Natural killer cell (primary cell): ENCODE data around the gene VWA2. TPM values are rescaled to one million over a fixed set of nuclear protein-coding genes. Genes with fewer than 3 reads are reported as not detected.

Experiments
- ATAC-seq, 3 donors: fragments of 150-1000 bp in 2 of 3; fragments of 200-7000 bp in 1 of 3; cut with Tn5 transposase; 1 replicate in 1 of 3; 2 replicates in 2 of 3; pipeline ENCODE4 v1.10.0; 2021; ENCODE audit warnings: mild to moderate bottlenecking in 2 of 3, moderate library complexity in 2 of 3
- DNase-seq, 2 donors: peaks; one replicate each; pipeline versions ENCODE4 v3.0.0 to v3.0.0-alpha.2; 2013 to 2021; ENCODE audit warnings: mixed read lengths in 1 of 2
- H3K27ac ChIP-seq: one replicate; pipeline ENCODE4 v1.5.1; 2013; ENCODE audit warnings: mild to moderate bottlenecking, low read length
- H3K27me3 ChIP-seq: one replicate; pipeline ENCODE4 v1.6.1; 2013; ENCODE audit warnings: low read length; ENCODE audit not compliant: control insufficient read depth, insufficient read depth
- H3K36me3 ChIP-seq: one replicate; pipeline ENCODE4 v1.6.1; 2013; ENCODE audit warnings: low read length; ENCODE audit not compliant: control insufficient read depth, insufficient read depth
- H3K4me1 ChIP-seq: one replicate; pipeline ENCODE4 v1.6.1; 2013; ENCODE audit warnings: low read length; ENCODE audit not compliant: control insufficient read depth, insufficient read depth
- H3K4me3 ChIP-seq: one replicate; pipeline ENCODE4 v1.5.1; 2013; ENCODE audit warnings: low read length
- H3K9me3 ChIP-seq: one replicate; pipeline ENCODE4 v1.6.1; 2013; ENCODE audit warnings: low read length; ENCODE audit not compliant: control insufficient read depth, insufficient read depth
- H3K27ac Mint-ChIP-seq, 2 donors: one replicate each; pipeline ENCODE4 v1.8.0; 2022; ENCODE audit warnings: mild to moderate bottlenecking in 2 of 2, mixed read lengths in 2 of 2, moderate library complexity in 1 of 2
- H3K27me3 Mint-ChIP-seq, 2 donors: one replicate each; pipeline ENCODE4 v1.8.0; 2022; ENCODE audit warnings: low read depth in 2 of 2, mixed read lengths in 2 of 2
- H3K36me3 Mint-ChIP-seq: one replicate; pipeline ENCODE4 v1.8.0; 2022; ENCODE audit warnings: mixed read lengths
- H3K4me1 Mint-ChIP-seq, 2 donors: one replicate each; pipeline ENCODE4 v1.8.0; 2022; ENCODE audit warnings: mixed read lengths in 2 of 2
- H3K4me3 Mint-ChIP-seq: one replicate; pipeline ENCODE4 v1.8.0; 2022; ENCODE audit warnings: mild to moderate bottlenecking, moderate library complexity, mixed read lengths
- H3K9me3 Mint-ChIP-seq, 2 donors: one replicate each; pipeline ENCODE4 v1.8.0; 2022; ENCODE audit warnings: mixed read lengths in 2 of 2
- WGBS: methylation state at CpG from one replicate; pipeline ENCODE4 v1.1.7; 2013; ENCODE audit warnings: missing lambda C conversion rate; ENCODE audit not compliant: insufficient coverage; 5-methylcytosine and 5-hydroxymethylcytosine counted together
- intact Hi-C: fragments of 100-400 bp; cut with micrococcal nuclease; formaldehyde crosslinking; loops from one replicate; pipeline ENCODE4 v1.14.2; 2022
- total RNA-seq, 4 donors: library from RNA; stranded (reverse); fragments of 120-200 nt in 1 of 4; gene quantifications; one replicate each; pipeline versions ENCODE4 v1.2.3 to v1.2.4, GENCODE V29; 2013 to 2022
- TF ChIP-seq, protein P1 (sequence below): fragments of 200-600 bp; IDR thresholded peaks from one replicate; pipeline ENCODE4 v1.8.0; 2022; ENCODE audit warnings: antibody characterized with exemption

The VWA2 gene
- total RNA-seq, 3 donors from 2014 or later (not counting 1 experiment from before 2014, with no cell fraction given) = not detected

DNA sequence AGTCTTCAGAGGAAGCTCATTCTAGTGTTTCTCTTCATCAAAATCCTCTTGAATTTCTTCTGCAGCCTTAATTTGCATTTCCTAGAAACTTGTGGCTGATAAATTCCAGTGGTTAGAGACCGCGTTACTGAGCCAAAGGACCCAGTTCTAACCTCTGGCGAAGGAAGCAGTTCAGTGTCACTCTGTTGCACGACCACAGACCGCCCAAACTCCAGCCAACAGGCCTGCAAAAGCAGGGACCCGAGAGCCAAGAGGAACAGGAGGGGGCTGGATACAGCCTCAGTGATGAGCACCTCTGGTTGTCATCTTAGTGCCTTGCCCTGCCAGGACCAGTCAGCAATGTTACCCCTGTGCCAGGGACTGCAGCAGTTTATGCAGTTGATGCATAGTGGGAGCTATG, 95.2 kb downstream of the VWA2 start:
- Mint-ChIP-seq H3K36me3 (no peaks in the 10 kb centered on the region), H3K4me3 (no peak overlapping the region), H3K27me3 (peaks cover 0 to 5% of the 10 kb centered on the region in 2 donors), H3K27ac (no peak overlapping the region), H3K9me3 (no peaks in the 10 kb centered on the region), H3K4me1 (peaks cover 5 to 11% of the 10 kb centered on the region in 2 donors)
- TF ChIP-seq, protein P1, sequence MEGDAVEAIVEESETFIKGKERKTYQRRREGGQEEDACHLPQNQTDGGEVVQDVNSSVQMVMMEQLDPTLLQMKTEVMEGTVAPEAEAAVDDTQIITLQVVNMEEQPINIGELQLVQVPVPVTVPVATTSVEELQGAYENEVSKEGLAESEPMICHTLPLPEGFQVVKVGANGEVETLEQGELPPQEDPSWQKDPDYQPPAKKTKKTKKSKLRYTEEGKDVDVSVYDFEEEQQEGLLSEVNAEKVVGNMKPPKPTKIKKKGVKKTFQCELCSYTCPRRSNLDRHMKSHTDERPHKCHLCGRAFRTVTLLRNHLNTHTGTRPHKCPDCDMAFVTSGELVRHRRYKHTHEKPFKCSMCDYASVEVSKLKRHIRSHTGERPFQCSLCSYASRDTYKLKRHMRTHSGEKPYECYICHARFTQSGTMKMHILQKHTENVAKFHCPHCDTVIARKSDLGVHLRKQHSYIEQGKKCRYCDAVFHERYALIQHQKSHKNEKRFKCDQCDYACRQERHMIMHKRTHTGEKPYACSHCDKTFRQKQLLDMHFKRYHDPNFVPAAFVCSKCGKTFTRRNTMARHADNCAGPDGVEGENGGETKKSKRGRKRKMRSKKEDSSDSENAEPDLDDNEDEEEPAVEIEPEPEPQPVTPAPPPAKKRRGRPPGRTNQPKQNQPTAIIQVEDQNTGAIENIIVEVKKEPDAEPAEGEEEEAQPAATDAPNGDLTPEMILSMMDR = no peak
- no peak for ATAC-seq
- 35% methylated on average over 6 of the region's 6 CpGs for WGBS
- Histone ChIP-seq H3K27me3 (no peaks in the 10 kb centered on the region), H3K36me3 (no peaks in the 10 kb centered on the region), H3K9me3 (no peaks in the 10 kb centered on the region), H3K27ac (no peak overlapping the region), H3K4me3 (no peak overlapping the region), H3K4me1 (peaks cover 16% of the 10 kb centered on the region)
- intact Hi-C loops = no loop called here
- no peak for DNase-seq

DNA sequence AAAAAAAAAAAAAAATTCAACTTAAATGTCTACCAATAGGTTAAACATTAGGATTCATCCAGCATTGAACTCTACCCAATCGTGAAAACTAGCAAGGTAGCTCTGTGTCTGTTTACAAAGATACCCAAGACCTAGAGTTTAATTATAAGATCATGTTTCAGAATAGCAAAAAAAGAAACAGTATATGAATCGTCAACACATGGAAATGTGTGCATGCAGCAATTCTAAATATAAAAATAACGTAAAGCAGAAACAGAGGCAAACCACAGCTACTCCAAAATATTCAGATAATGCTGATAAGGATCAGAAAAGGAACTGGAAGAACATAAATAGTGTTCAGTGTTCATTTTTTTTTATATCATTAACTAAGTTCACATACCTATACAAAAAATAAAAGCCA, 96.6 kb downstream of the VWA2 start:
- no peak overlapping the region for H3K4me3 Mint-ChIP-seq
- Histone ChIP-seq H3K27me3 (no peaks in the 10 kb centered on the region), H3K27ac (no peak overlapping the region), H3K4me1 (peaks cover 16% of the 10 kb centered on the region), H3K4me3 (no peak overlapping the region), H3K9me3 (no peaks in the 10 kb centered on the region), H3K36me3 (no peaks in the 10 kb centered on the region)
- no peaks in the 10 kb centered on the region for H3K9me3 Mint-ChIP-seq
- peaks cover 5 to 11% of the 10 kb centered on the region in 2 donors for H3K4me1 Mint-ChIP-seq
- intact Hi-C loops = no loop called here
- H3K27me3 Mint-ChIP-seq = peaks cover 0 to 3% of the 10 kb centered on the region in 2 donors
- no peaks in the 10 kb centered on the region for H3K36me3 Mint-ChIP-seq
- ATAC-seq (no peak), DNase-seq (no peak)
- TF ChIP-seq, protein P1 = no peak
- no peak overlapping the region for H3K27ac Mint-ChIP-seq
- 30% methylated on average over 3 of the region's 3 CpGs for WGBS

DNA sequence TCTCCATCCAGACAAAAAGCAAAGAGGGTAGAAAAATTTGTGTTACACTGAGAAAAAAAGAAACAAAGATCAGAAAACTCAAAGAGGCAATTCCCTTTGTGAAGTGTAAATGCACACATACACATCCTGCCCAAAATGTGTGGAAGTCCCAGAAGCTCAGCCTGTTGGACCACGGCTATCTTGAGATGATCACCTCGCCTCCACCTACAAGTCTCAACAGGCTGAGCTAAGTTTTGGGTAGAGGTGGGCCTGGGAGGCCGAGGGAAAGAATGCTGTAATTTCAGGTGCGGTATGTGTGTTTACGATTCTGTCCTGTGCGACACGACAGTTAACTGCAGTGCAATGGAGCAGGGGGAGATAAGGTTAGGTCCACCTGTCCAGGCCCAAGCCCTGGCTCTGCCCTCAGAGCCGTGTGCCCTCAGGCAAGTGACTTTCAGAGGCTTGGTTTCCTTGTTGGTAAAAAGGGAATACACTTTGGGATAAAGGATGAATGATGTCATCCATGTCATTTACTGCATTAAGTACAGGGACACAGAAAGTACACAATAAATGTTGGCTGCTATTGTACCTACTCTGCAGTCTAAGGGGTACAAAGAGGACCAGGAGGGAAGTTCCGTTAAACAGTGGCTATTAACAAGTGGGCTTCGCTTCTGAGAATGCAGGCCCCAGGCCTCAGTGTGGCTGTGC, 97.9 kb downstream of the VWA2 start:
- H3K36me3 ChIP-seq = no peaks in the 10 kb centered on the region
- no peak for DNase-seq
- no peak overlapping the region for H3K27ac ChIP-seq

More for the DNA sequence above, 97.9 kb downstream of the VWA2 start:
- H3K4me1 ChIP-seq = peaks cover 16% of the 10 kb centered on the region
- Mint-ChIP-seq H3K27ac (no peak overlapping the region), H3K27me3 (no peaks in the 10 kb centered on the region), H3K4me1 (peaks cover 5 to 11% of the 10 kb centered on the region in 2 donors), H3K4me3 (no peak overlapping the region), H3K36me3 (no peaks in the 10 kb centered on the region), H3K9me3 (no peaks in the 10 kb centered on the region)
- 80% methylated on average over 8 of the region's 10 CpGs for WGBS
- H3K4me3 ChIP-seq = no peak overlapping the region
- intact Hi-C loops = no loop called here
- no peaks in the 10 kb centered on the region for H3K27me3 ChIP-seq
- ATAC-seq = no peak
- no peaks in the 10 kb centered on the region for H3K9me3 ChIP-seq
- TF ChIP-seq, protein P1 = no peak
